BE2C (cell line): Measurements from ENCODE around the gene SLC25A19.

ENCODE experiments used
- DNase-seq: peaks from one replicate; pipeline ENCODE4 v3.0.0-alpha.2; 2020
- H3K27me3 ChIP-seq: fragments of 250-450 bp; sonication (Bioruptor Pico); 2 replicates; pipeline ENCODE4 v1.5.1; 2020; ENCODE audit warnings: mild to moderate bottlenecking
- H3K36me3 ChIP-seq: fragments of 250-450 bp; sonication (Bioruptor Pico); 2 replicates; pipeline ENCODE4 v1.5.1; 2020; ENCODE audit warnings: mild to moderate bottlenecking
- H3K4me1 ChIP-seq: fragments of 250-450 bp; sonication (Bioruptor Pico); 2 replicates; pipeline ENCODE4 v1.5.1; 2020
- H3K4me3 ChIP-seq: 2 replicates; pipeline ENCODE4 v1.5.1; 2011; ENCODE audit warnings: low read depth, low read length
- H3K9me3 ChIP-seq: fragments of 250-450 bp; sonication (Bioruptor Pico); 2 replicates; pipeline ENCODE4 v1.5.1; 2020
- CTCF ChIP-seq: IDR thresholded peaks from 2 replicates; pipeline ENCODE4 v1.5.1; 2012; ENCODE audit warnings: mild to moderate bottlenecking, low read depth, low read length

SLC25A19 gene

GRCh38 chr17:75267153-75267410, 22.2 kb downstream of the SLC25A19 start:
- no peak for DNase-seq
- H3K36me3 ChIP-seq: peaks cover 40% of the 10 kb centered on the region
- H3K4me3 ChIP-seq: no peak overlapping the region
- H3K27me3 ChIP-seq: no peaks in the 10 kb centered on the region
- no peak for TF ChIP-seq CTCF
- no peaks in the 10 kb centered on the region; the same call in 1 of the 2 replicates for H3K4me1 ChIP-seq
- no peaks in the 10 kb centered on the region for H3K9me3 ChIP-seq

- Histone ChIP-seq H3K4me1 (no peaks in the 10 kb centered on the region; the same call in 1 of the 2 replicates), H3K9me3 (no peaks in the 10 kb centered on the region), H3K27me3 (no peaks in the 10 kb centered on the region), H3K36me3 (peaks cover 40% of the 10 kb centered on the region), H3K4me3 (no peak overlapping the region)
- DNase-seq: no peak
- TF ChIP-seq CTCF: no peak
Observed at GRCh38 chr17:75266316-75267152, 22.7 kb downstream of the SLC25A19 start.

GRCh38 chr17:75265614-75266315, 23.5 kb downstream of the SLC25A19 start:
- Histone ChIP-seq H3K9me3 (no peaks in the 10 kb centered on the region), H3K4me3 (no peak overlapping the region), H3K36me3 (peaks cover 42% of the 10 kb centered on the region), H3K4me1 (no peaks in the 10 kb centered on the region; the same call in 1 of the 2 replicates), H3K27me3 (no peaks in the 10 kb centered on the region)
- no peak for TF ChIP-seq CTCF
- no peak for DNase-seq

GRCh38 chr17:75263055-75263454, 26.2 kb downstream of the SLC25A19 start:
- DNase-seq: no peak
- no peaks in the 10 kb centered on the region for H3K9me3 ChIP-seq
- H3K36me3 ChIP-seq: peaks cover 40% of the 10 kb centered on the region
- peaks cover 3% of the 10 kb centered on the region; the same call in 1 of the 2 replicates for H3K4me1 ChIP-seq
- no peaks in the 10 kb centered on the region for H3K27me3 ChIP-seq
- no peak for TF ChIP-seq CTCF
- H3K4me3 ChIP-seq: peak overlapping the region; percentile 100

- no peaks in the 10 kb centered on the region for H3K9me3 ChIP-seq
- H3K27me3 ChIP-seq: no peaks in the 10 kb centered on the region
- H3K36me3 ChIP-seq: peaks cover 35% of the 10 kb centered on the region
- peak overlapping the region; percentile 100 for H3K4me3 ChIP-seq
- peaks cover 3% of the 10 kb centered on the region; the same call in 1 of the 2 replicates for H3K4me1 ChIP-seq
- DNase-seq: no peak
- TF ChIP-seq CTCF: no peak
Observed at GRCh38 chr17:75262112-75262606, 27.1 kb downstream of the SLC25A19 start.
